WERI-Rb-1 (cell line): ENCODE measurements around the gene ASTE1.
"Not testable (repeated sequence)": the region's sequence is repeated elsewhere in the genome, so short reads cannot be mapped to it uniquely, and the experiment has no call there.

ENCODE experiments used
- DNase-seq: peaks from one replicate; pipeline ENCODE4 v3.0.0-alpha.2; 2020
- H3K27ac ChIP-seq: fragments of 250-450 bp; sonication (Bioruptor Pico); 2 replicates; pipeline ENCODE4 v1.5.1; 2020; ENCODE audit warnings: mild to moderate bottlenecking, moderate library complexity
- H3K27me3 ChIP-seq: fragments of 250-450 bp; sonication (Bioruptor Pico); 2 replicates; pipeline ENCODE4 v1.5.1; 2021; ENCODE audit warnings: mild to moderate bottlenecking, low read depth, moderate library complexity; ENCODE audit not compliant: insufficient read depth, severe bottlenecking
- H3K36me3 ChIP-seq: fragments of 250-450 bp; sonication (Bioruptor Pico); 2 replicates; pipeline ENCODE4 v1.5.1; 2020; ENCODE audit warnings: mild to moderate bottlenecking, moderate library complexity
- H3K4me3 ChIP-seq: 2 replicates; pipeline ENCODE4 v1.5.1; 2011; ENCODE audit warnings: low read depth, mild to moderate bottlenecking, control low read depth, low read length
- H3K9me3 ChIP-seq: fragments of 250-450 bp; sonication (Bioruptor Pico); 2 replicates; pipeline ENCODE4 v1.5.1; 2021; ENCODE audit warnings: mild to moderate bottlenecking, moderate library complexity; ENCODE audit not compliant: severe bottlenecking
- TF ChIP-seq, protein P1 (sequence below): IDR thresholded peaks from 2 replicates; pipeline ENCODE4 v1.5.1; 2011; ENCODE audit warnings: low read depth, mild to moderate bottlenecking, control low read depth, inconsistent platforms, low read length

The ASTE1 gene

DNA sequence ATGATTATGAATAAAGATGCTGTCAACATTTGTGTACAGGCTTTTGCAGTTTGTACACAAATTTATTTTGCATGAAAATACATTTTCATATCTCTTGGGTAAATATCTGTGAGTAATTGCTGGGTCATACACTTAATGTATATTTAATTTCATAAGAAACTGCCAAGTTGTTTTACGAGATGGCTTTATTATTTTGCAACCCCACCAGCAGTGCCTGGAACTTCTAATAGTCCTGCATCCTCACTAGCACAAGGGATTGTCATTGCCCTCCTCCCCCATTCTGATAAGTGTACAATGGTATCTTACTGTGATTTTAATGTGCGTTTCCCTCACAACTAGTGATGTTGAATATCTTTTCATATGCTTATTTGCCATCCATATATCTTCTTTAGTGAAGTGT is 45.2 kb downstream of the ASTE1 start:
- H3K27me3 ChIP-seq = no peaks in the 10 kb centered on the region
- no peak overlapping the region for H3K4me3 ChIP-seq
- DNase-seq = no peak
- peaks cover 5% of the 10 kb centered on the region for H3K36me3 ChIP-seq
- no peak overlapping the region for H3K27ac ChIP-seq
- no peaks in the 10 kb centered on the region for H3K9me3 ChIP-seq
- TF ChIP-seq, protein P1, sequence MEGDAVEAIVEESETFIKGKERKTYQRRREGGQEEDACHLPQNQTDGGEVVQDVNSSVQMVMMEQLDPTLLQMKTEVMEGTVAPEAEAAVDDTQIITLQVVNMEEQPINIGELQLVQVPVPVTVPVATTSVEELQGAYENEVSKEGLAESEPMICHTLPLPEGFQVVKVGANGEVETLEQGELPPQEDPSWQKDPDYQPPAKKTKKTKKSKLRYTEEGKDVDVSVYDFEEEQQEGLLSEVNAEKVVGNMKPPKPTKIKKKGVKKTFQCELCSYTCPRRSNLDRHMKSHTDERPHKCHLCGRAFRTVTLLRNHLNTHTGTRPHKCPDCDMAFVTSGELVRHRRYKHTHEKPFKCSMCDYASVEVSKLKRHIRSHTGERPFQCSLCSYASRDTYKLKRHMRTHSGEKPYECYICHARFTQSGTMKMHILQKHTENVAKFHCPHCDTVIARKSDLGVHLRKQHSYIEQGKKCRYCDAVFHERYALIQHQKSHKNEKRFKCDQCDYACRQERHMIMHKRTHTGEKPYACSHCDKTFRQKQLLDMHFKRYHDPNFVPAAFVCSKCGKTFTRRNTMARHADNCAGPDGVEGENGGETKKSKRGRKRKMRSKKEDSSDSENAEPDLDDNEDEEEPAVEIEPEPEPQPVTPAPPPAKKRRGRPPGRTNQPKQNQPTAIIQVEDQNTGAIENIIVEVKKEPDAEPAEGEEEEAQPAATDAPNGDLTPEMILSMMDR = no peak

DNA sequence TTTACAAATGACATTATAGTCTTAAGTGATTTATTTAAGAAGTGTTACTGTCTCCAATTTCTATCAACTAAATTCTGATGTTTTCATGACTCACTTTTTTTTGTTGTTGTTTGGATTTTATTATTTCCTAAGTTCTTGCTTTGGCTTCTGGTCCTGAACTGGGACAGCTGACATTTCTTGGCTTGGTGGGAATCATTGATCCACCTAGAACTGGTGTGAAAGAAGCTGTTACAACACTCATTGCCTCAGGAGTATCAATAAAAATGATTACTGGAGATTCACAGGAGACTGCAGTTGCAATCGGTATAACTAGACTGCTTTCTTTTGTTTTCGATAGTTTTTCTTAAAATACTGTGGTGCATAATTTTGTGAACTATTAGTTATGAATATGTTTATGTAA is 47.5 kb downstream of the ASTE1 start:
- DNase-seq = no peak
- TF ChIP-seq, protein P1 = no peak
- peaks cover 13% of the 10 kb centered on the region for H3K36me3 ChIP-seq

DNA sequence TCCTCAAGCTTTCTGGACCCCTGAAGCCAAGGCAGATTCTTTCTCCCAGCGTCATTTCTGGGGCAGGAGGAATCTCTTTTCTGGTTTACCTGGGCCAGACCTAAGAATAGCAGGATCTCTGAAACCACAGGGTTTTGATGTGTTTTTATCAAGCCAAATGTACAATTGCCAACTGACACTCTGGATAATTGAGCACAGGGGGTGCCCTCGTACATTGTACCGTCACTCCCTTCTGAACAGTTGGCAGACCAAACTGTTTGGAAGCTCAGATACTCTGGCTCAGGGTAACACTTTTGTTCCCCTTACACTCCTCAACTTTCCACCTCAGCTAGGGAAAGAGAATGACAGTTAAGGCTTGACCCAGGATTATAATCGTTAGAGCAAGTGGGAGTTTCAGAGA is 49.9 kb downstream of the ASTE1 start:
- no peak overlapping the region for H3K4me3 ChIP-seq
- no peaks in the 10 kb centered on the region for H3K27me3 ChIP-seq
- H3K36me3 ChIP-seq = peaks cover 15% of the 10 kb centered on the region
- no peaks in the 10 kb centered on the region for H3K9me3 ChIP-seq
- peak overlapping the region; percentile 16; the same call in 1 of the 2 replicates for H3K27ac ChIP-seq
- no peak for DNase-seq
- TF ChIP-seq, protein P1 = no peak

More for the DNA sequence above, 47.5 kb downstream of the ASTE1 start:
- Histone ChIP-seq H3K27ac (no peak overlapping the region), H3K9me3 (no peaks in the 10 kb centered on the region), H3K4me3 (no peak overlapping the region), H3K27me3 (no peaks in the 10 kb centered on the region)

DNA sequence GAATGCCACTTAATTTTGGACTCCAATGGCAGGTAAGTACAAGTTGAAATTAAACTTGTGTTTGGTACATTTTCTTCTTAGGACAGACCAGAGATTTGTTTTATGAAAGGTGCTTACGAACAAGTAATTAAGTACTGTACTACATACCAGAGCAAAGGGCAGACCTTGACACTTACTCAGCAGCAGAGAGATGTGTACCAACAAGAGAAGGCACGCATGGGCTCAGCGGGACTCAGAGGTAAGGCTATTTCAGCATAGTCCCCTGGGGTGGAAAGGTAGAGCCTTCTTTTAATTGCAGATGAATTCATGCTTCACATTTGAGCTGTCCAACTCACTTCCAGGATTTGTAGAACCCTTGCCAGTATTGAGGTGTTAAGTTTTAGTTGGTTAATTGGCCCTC is 51.4 kb downstream of the ASTE1 start:
- H3K36me3 ChIP-seq = peaks cover 15% of the 10 kb centered on the region
- no peak overlapping the region for H3K27ac ChIP-seq
- no peak for DNase-seq
- H3K4me3 ChIP-seq = no peak overlapping the region
- no peaks in the 10 kb centered on the region for H3K27me3 ChIP-seq
- H3K9me3 ChIP-seq = no peaks in the 10 kb centered on the region
- TF ChIP-seq, protein P1 = no peak

DNA sequence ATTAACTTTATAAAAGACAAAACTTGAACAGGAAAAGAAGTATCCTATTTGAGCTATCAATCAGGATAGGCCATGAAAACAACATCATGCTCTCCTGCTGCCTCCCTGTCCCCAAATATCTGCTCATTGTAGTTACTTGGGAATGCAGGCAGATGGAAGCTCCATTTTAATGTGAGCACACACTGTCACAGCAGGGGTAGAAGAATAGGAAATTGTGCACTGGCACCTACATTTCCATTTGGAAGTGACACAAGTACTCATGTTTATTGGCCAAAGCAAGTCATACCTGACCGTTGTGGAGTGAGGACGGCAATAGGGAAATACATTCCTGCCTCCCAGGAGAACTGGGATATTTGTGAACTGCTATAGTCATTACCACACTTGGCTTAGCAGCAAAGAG is 52.4 kb downstream of the ASTE1 start:
- TF ChIP-seq, protein P1 = no peak
- DNase-seq = no peak
- H3K27ac ChIP-seq = no peak overlapping the region
- no peak overlapping the region for H3K4me3 ChIP-seq
- no peaks in the 10 kb centered on the region for H3K9me3 ChIP-seq
- H3K36me3 ChIP-seq = peaks cover 11% of the 10 kb centered on the region
- H3K27me3 ChIP-seq = no peaks in the 10 kb centered on the region

DNA sequence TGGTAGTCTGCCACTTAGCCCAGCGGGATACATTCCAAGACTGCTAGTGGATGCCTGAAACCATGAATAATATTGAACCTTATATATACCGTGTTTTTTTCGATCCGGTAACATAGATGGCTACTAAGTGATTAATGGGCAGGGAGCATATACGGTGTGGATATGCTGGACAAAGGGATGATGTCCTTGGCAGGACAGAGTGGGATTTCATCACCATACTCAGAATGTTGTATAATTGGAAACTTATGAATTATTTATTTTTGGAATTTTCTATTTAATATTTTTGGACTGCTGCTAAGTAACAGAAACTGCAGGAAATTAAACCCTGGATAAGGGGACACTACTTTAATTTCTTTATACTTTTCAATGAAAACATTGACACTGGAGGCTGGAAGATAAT is 53.2 kb downstream of the ASTE1 start:
- peaks cover 11% of the 10 kb centered on the region for H3K36me3 ChIP-seq
- DNase-seq = no peak
- no peaks in the 10 kb centered on the region for H3K27me3 ChIP-seq
- H3K27ac ChIP-seq = no peak overlapping the region
- TF ChIP-seq, protein P1 = no peak
- H3K9me3 ChIP-seq = no peaks in the 10 kb centered on the region
- no peak overlapping the region for H3K4me3 ChIP-seq

DNA sequence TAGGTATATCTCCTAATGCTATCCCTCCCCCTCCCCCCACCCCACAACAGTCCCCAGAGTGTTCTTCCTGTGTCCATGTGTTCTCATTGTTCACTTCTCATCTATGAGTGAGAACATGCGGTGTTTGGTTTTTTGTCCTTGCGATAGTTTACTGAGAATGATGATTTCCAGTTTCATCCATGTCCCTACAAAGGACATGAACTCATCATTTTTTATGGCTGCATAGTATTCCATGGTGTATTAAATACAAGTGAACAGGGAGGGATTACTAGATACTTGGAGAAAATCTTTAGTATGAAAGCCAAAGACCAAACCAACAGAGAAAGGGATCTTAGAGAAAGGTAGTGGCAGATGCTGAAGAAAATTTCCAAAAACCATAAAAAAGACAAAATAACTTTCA is 54.0 kb downstream of the ASTE1 start:
- not testable (repeated sequence) for H3K9me3 ChIP-seq, H3K27me3 ChIP-seq, H3K4me3 ChIP-seq, H3K27ac ChIP-seq, DNase-seq
- H3K36me3 ChIP-seq = peaks cover 11% of the 10 kb centered on the region
